HS-27A (cell line): ENCODE results near the gene CASP7.
A peak's percentile ranks its signal among the peaks of the same experiment; 100 is the strongest.

ENCODE experiments used
- DNase-seq: peaks from one replicate; pipeline ENCODE4 v3.0.0-alpha.2; 2012; ENCODE audit warnings: low read depth, missing footprints

CASP7 gene

GRCh38 chr10:113712755-113713639 is 33.3 kb downstream of the CASP7 start:
- DNase-seq, result no peak

- DNase-seq, result no peak
These were observed 33.9 kb downstream of the CASP7 start for GRCh38 chr10:113713640-113713982.

GRCh38 chr10:113716109-113716910 is 36.6 kb downstream of the CASP7 start:
- no peak for DNase-seq

GRCh38 chr10:113718969-113719822 is 39.5 kb downstream of the CASP7 start:
- DNase-seq, result no peak

GRCh38 chr10:113720386-113720785 is 40.7 kb downstream of the CASP7 start:
- no peak for DNase-seq

GRCh38 chr10:113732160-113732881 is 52.6 kb downstream of the CASP7 start:
- DNase-seq, result no peak

GRCh38 chr10:113732966-113733365 is 53.3 kb downstream of the CASP7 start:
- DNase-seq, result no peak

- DNase-seq, result no peak
These were observed 53.9 kb downstream of the CASP7 start for GRCh38 chr10:113733635-113734034.

- no peak for DNase-seq
These were observed 56.2 kb downstream of the CASP7 start for GRCh38 chr10:113735913-113736312.

GRCh38 chr10:113736576-113736975 is 56.9 kb downstream of the CASP7 start:
- DNase-seq, result no peak

- no peak for DNase-seq
These were observed 59.3 kb downstream of the CASP7 start for GRCh38 chr10:113739031-113739430.

- DNase-seq, result no peak
These were observed 59.9 kb downstream of the CASP7 start for GRCh38 chr10:113739577-113739976.

- no peak for DNase-seq
These were observed 61.1 kb downstream of the CASP7 start for GRCh38 chr10:113740850-113741249.

GRCh38 chr10:113742466-113742865 is 62.8 kb downstream of the CASP7 start:
- DNase-seq, result no peak

- DNase-seq, result no peak
These were observed 63.9 kb downstream of the CASP7 start for GRCh38 chr10:113743594-113743993.

GRCh38 chr10:113745374-113745773 is 65.7 kb downstream of the CASP7 start:
- no peak for DNase-seq

GRCh38 chr10:113746217-113746957 is 66.7 kb downstream of the CASP7 start:
- DNase-seq, result peak; percentile 46

- DNase-seq, result no peak
These were observed 71.5 kb downstream of the CASP7 start, which contains the start of gene PLEKHS1 for GRCh38 chr10:113751181-113751732. Gene PLEKHS1, plus strand, starts transcription at chr10:113751682. Its CDS starts 3,596 bp downstream, at chr10:113755278.

- DNase-seq, result no peak
These were observed 72.8 kb downstream of the CASP7 start for GRCh38 chr10:113752553-113752952.

GRCh38 chr10:113753020-113753692 is 73.4 kb downstream of the CASP7 start:
- DNase-seq, result no peak
